COLO668 (cell line): ENCODE measurements around the gene PABPC1L.
A peak's percentile ranks its signal among the peaks of the same experiment; 100 is the strongest.

ENCODE experiments used
- DNase-seq: peaks from one replicate; lab custom pipeline; 2025; ENCODE audit not compliant: unreplicated experiment; lab: John Stamatoyannopoulos, UW

The PABPC1L gene

DNA sequence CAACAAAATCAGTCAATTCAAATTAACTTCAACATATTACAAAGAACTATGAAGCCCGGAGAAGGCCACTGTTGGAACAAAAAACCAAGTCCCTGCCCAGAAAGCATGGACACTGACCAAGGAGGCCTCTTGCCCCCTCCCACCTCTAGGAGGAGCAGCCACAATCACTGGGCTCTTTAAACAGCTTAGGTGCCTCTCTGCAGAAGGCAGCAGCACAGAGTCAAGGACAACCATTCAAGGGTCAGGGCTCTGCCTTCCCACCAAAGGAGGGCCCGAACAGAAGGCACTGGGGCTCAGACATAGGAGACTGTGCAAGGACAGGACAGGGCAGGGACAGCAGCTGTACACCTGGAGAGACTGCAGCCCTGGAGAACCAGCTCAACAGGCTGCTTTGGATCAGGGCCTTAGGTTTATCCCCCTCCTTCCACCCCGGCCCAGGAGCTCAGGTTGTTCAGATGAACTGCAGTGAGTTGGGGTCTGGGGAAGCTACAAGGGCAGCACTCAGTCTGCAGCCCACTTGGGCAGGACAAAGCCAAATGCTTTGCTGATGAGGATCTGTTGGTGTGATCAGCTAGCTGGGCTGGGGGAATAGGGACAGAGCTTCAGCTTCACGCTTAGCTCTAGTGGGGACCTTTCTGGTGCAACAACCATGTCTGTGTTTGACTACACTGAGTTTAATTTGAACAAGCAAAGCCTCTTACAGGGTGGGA is 32.6 kb downstream of the PABPC1L start:
- DNase-seq, result no peak

DNA sequence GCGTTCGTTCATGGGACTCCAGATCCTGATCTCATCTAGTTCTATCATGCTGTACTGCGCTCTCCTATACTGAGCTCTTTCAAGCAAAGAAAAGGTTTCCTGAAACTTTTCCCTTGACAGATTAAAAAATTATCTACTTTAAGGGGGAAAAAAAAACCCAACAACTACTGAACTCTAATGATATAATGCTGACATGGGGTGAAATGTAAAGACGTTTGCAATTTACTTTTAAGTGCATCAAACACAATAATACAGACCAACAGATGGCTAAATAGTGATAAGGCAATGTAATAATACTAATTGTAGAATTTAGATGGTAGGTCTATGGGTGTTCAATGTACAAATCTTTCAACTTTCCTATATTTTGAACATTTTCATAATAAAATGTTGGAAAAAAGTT is 34.0 kb downstream of the PABPC1L start:
- DNase-seq, result no peak

DNA sequence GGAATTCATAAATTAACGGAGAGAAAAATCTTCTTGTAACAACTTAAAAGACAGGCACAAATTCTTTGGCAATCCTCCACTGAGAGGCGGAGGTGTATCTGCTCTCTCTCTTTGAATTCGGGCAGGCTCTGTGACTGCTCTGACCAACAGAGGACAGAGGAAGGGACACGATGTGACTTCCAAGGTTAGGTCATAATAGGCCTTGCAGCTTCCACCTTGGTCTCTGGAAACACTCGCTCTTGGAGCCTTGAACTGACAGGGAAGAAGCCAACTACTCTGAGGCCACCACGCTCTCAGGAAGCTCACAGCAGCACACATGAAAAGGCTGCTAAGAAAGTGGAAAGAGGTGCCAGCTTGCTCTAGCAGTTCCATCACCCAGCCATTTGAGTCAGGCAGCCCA is 35.4 kb downstream of the PABPC1L start:
- DNase-seq, result no peak

DNA sequence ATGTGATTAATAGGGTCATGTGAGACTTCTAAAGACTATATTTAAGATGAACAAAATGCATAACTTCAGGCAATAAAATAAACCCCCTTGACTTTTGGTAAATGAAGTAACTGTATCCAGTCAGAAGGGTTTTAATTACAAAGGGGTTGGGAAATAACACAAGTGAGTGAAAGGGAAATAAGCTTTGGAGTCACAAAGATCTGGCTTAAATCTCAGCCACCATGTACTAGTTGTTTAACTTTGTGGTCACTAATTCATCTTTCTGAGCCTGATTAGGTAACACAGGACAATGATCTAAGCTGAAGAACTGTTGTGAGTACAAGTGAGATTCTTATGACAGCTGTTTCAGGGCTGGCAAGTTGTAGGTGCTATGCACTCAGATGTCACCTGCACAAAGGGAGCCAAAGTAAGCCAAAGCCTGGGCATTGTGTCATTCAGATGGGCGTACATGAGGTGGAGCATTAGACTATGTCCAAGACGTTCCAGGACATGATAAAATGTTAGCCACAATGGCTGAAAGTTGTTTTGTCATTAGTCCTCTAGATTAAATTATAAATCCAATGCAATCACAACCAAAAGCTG is 36.5 kb downstream of the PABPC1L start:
- no peak for DNase-seq

DNA sequence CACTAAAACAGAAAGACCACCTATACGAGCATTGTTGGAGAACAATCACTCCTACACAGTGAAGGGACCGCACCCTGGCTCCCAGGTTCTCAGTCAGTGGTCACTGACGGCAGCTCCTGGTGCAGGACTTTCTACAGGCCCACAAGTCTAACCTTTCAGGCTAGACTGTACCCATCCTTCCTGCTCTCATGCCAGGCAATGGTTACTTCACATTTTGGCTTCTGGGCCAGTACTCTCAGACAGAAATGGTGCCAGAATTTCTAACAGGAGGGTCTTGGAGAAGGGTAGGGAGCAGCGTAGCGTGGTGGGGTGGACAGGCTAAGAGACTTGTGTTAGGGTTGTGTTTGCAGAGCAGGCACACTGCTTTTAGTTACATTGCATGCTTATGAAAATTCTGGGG is 38.2 kb downstream of the PABPC1L start:
- no peak for DNase-seq

DNA sequence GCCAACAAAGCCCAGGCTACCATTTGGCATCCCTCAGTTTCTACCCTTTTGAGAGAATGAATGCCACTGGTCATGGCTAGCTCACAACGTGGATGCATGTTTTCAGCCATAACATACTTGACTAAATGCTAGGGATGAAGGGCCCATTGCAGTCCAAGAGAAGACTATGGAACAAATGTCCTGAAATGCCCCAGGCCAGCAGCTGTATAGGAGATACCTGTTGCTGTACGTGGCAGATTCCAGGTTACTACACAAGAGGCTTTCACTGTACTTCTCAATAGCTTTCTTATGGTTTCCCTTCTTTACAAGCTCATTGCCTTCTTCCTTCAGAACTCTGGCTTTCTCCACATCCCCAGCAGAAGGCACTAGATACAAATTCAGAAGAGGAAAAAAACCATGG is 38.7 kb downstream of the PABPC1L start:
- DNase-seq, result no peak

DNA sequence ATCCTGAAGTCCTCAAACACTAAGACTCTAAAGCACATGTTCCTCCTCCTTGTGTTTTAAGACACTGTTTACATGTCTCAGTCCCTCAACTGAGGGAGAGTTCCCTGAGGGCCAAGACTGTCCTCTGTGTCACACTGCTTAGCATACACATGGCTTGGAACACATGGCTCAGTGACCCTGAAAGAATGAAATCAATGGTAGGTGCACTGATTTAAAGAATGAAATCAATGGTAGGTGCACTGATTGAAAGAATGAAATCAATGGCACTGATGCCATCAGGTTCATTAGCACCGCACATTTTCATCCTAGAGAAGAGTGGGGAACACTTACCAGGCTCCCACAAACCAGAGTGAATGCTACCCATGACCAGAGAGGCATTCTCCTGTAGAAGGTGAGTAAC is 40.5 kb downstream of the PABPC1L start:
- DNase-seq, result no peak

DNA sequence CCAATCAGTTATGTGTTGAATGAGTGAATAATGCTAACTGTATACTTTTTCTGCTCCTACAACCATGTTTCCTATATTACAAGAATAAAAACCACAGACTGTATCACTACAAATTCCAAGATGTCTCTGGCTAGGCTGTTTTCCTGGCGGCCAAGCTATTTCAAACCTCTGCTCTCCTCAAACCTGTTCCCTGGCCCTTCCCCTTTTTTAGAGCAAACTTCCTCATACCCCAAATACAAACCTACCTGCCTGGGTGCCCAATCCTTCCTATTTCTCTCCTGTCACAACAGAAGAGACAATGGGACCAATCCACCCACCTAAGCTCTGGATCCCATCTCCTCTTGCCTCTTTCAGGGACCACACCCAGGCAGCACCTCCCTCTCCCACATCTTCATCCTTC is 42.9 kb downstream of the PABPC1L start:
- DNase-seq, result no peak

DNA sequence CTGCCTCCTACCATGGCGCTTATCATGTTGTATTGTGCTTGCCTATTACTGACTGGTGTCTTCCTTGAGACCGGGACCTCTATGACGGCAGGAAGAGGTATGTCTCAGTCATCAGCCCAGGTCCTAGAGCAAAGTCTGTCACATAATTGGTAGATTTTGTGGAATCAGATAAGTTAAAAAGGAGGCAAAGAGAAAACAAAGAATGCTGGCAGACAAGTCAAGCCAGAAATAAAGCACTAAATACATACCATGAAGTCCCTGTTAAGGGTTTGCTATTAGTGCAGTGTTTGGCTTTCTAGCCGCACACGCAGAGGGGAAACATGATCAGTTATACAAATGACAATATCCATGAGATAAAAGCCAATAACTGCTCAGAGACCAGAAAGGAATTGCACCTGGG is 44.4 kb downstream of the PABPC1L start:
- DNase-seq, result no peak

DNA sequence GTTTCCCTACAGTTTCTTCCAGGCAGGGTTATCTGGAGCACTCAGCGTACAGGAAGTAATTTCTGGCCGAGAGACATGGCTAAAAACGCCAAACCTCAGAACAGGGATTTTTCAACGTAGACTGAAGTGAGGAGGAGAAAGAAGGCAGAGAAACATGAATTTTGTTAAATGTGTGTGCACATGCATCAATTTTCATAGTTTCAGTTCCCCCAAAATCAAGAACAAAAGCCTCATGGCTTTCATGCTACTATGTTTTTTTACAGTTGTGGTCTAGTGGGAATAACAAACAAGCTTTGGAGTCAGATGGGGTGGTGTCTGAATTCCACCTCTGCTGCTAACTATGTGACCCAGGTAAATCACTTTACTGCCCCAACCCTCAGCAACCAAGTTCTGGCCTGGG is 45.4 kb downstream of the PABPC1L start:
- DNase-seq, result no peak

DNA sequence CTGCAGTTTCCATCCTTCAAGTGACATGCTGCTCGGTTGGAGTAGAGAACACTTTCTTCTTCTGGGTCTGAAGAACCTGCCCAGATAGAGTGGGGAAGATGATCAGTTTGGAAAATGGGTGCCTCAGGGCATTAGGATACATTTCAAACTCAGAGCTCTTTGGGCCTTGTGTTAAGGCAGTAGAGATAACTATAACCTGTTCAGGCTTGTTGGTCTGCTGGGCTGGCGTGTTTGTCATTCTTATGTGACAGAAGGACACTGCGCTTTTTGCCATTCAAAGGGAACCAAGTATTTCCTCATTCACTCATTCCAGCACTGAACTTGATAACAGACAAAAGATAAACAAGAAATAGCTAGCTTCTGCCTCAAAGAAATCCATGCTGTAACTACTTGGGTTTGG is 46.5 kb downstream of the PABPC1L start:
- no peak for DNase-seq

DNA sequence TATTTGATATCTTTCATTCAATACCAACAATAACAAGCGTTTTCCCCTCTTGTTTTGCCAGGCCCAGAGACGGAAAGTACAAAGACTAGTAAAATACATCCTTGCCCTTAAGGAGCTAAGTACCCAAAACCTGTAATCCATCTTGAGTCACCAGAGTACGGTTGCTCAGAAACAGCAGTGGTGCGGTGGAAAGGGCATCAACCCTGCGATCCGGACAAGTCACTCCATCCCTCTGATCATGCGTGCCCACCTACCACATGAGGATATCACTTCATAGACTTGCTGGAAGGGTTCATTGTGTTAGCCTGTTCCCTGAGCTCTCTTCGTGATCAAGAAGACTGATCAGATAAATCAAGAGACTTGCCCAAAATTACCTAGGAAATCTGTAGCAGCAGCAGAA is 48.4 kb downstream of the PABPC1L start:
- no peak for DNase-seq

DNA sequence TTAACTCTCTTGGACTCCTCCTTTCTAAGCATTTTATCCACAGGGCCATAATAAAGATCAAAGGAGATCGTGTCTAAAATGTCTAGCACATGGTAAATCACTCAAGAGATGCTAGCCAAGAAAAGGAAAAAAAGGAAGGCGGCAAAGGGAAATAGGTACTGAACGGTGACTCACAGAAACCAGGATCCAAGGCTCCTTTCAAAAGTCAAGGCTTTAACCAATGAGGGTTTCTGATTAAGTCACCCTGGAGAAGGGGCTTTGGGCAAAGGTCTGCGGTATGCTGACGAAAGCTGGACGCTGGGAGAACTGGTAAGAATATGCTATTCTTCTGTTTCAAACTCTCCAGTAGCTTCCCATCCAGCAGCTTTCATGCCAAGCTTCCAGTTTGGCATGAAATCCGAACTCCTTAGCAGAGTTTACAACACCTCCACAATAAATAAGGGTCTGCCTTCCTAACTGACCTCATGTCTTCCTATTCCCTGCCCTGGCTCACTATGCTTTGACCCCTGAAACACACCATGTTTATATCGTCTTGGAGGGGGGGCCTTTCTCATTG is 49.3 kb downstream of the PABPC1L start:
- DNase-seq, result no peak

DNA sequence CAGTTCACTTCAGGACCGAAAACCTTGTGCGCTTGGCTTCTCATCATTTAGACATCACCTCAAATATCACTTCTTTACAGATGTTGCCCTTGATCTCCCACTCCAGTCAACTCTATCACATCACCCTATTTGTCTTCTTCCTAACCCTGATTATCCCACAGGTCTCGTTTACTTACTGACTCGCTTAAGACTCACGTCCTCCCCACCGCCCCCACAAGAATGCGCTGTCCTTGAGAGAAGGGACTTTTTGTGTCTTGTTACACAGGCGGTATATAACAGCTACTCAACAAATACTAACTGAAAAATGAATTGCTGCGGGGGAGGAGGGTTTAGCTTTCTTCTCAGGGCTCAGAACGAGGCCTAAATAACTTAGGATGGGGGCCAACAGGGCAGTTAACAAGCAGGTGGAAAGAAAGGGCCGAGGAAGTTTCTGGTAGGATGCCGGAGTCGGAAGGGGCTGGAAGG is 49.8 kb downstream of the PABPC1L start:
- DNase-seq, result no peak

DNA sequence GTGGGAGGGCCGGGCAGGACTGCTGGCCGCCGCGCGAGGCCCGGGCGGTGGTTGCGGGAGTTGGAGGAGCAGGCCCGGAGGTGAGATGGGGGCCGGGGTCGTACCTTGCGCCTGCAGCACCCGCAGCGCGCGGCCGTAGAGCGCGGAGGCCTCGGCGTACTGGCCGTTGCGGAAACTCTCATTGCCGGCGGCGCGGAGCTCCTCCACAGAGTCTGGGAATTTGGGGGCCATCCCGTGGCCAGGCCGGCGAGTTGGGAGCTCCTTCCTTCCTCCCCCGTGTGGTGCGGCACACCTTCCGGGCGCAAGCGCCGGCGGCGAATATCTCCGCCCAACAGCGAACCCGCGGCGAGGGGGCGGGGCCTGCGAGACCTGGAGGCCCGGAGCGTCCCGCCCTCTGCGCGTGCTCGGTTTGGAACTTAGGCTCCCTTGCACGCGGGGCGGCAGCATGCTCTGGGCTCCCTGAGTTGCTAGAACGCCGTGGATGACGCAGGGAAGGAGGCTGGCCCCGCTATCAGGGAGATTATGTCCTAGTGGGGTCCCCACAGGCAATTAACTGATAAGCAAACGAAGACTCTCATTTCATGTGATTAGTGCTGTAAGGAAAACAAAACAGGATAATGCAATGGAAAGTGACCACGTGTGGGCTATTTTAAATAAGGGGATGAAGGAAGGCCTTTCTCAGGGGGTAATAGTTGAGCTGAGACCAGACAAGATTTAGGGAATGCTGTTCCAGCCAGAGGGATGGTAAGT is 50.4 kb downstream of the PABPC1L start, which contains the start of gene TOMM34:
Gene TOMM34, minus strand, starts transcription at position 295 of the 750 bp plus-strand sequence. Its CDS starts 64 bp downstream, at position 231.
- DNase-seq, result peak; percentile 99

DNA sequence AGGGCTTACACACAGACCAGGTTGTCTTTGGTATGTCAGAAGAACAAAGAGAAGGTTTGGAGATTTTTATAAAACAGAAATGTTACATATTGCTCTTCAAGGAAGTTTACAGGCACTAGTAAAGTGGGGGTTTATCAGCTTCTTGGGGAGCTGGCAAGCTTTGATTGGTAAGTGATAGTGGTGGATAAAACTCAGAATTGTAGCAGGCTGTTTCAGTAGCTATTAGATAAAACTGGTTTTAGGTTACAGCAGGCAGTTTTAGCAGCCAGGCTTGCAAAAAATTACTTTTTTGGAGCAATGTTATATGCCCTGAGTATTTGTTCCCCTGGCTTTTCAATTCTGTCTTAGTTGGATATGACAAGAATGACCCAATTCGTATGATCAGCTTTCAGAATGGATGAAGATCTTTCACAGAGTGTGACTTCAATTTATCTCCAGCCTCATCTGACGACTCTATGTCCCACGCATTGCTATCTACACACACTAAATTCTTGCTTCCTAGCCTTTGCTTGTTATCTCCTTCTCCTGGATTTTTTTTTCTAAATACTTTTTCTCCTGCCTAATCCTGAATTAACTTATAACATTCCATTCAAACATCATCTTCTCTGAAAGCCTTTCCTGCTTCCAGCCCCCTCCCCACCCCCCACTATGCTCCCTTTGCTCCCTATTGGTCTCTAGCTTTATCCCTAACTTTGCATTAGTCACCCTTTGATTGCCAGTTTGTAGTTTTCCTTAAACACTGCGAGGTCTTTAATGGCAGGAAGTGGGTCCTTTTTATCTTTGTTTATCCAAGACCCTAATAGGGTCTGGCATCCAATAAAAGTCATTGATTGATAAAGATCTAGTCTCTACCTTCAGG is 51.4 kb downstream of the PABPC1L start:
- DNase-seq, result no peak

DNA sequence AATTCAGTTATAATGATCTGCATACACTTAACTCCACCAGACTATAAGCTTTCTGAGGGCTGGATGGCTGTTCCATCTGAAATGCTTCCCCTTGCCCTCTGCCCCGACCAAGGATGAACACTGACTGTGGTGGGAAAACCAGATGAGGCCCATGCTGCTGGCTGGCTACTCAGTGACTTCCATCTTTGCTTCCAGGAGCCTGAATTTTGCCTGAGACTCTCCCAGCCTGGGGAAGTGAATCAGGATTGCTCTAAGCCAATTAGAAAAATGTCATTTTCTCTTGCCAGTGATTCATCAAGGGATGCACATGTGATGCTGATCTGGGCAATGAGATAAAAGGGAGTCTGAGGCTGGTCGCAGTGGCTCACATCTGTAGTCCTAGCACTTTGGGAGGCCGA is 52.0 kb downstream of the PABPC1L start:
- no peak for DNase-seq

DNA sequence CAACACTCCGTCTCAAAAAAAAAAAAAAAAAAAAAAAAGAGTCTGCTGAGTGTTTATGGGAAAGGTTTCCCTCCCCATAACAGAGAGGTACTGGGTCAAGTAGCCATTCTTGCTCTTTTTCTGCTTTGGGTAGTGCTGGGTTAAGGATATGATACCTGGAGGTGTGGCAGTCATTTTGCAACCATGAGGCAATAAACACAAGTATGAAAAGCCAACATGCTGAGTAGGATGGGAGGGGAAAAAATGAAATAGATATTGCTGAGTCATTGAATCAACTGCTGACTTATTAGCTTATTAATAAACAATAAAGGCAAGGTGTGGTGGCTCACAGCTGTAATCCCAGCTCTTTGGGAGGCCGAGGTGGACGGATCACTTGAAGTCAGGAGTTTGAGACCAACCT is 52.6 kb downstream of the PABPC1L start:
- DNase-seq, result no peak

DNA sequence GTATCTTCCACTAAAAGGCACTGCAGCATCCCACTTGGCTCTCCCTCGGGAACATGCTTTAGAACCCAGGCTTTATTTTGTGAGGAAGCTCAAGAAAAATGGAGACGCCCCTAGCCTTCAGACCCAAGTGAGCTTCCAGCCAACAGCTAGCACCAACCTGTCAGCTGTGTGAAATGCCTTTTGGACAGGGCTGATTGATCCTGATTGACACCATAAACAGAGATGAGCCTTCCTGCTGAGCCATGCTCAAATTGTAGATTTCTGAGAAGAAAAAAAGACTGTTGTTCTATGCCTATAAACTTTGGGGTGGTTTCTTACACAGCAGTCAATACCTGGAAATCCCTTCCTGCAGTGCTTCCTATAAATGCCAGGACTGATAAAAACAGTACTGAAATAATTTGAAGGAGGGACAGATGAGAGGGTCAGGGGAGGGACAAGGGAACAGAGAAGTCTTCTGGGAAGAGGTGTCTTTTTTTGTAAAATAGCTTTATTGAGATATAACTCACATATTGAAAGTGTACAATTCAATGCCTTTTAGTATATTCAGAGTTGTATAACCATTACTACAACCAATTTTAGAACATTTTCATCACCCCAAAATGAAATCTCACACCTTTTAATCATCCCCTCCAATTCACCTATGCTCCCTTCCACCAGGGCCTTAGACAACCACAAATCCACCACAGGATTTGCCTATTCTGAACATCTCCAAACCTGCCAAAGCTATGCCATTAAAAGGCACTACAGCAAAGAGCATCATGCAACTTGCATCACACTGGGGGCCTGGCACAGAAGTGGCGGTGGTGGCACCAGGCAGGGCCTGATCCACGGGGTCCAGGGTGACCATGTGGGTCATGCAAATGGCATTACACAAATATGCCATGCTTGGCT is 53.7 kb downstream of the PABPC1L start:
- DNase-seq, result no peak

DNA sequence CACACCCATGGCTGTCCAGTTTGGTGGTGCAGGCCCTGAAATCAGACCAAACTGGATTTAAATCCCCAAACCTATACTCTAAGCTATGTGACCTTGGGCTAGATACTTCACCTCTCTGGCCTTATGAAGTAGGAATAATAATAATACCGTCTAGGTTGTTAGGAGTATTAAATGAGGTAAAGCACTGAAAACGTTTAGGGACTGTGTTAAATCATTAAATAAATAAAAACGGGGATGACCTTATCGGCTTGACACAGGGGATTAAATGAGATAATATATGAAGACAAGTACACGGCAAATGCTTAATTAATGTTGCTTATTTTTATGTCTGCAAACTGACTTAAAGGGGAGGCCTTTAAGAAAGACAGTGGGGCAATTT is 55.8 kb downstream of the PABPC1L start:
- no peak for DNase-seq
